NCI-H128 (cell line): Measurements from ENCODE around the gene GLP2R.
"Not testable (repeated sequence)": the region's sequence is repeated elsewhere in the genome, so short reads cannot be mapped to it uniquely, and the experiment has no call there.

ENCODE experiments used
- DNase-seq: peaks from one replicate; lab custom pipeline; 2025; ENCODE audit not compliant: unreplicated experiment; lab: John Stamatoyannopoulos, UW

The GLP2R gene

DNA sequence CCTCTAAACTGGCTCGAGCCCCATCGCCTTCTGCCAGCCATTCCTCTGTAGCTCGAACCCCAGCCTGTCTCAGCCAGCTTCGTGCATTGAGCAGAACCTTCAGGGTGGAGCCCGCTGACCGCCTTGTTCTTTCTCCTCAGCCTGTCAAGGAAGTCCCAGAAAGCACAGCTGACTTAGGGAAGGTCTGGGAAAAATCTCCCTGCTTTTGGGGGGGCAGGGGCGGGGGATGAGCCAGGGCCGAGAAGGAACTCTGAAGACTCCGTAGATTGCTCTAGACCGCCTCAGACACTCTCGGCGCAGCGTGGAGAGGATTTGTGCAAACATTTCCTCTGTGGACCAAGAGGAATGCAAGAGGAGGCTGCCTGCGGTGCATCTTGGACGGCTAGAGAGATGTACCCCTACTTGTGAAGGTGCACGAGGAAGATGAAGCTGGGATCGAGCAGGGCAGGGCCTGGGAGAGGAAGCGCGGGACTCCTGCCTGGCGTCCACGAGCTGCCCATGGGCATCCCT is at the start of gene GLP2R:
Gene GLP2R, plus strand, starts transcription at position 284 of the 510 bp plus-strand sequence. Its CDS starts 140 bp downstream, at position 424.
- no peak for DNase-seq

- no peak for DNase-seq
Measured at GRCh38 chr17:9776911-9777310, 48.8 kb upstream of the GLP2R start.

GRCh38 chr17:9780552-9780951 is 45.2 kb upstream of the GLP2R start:
- DNase-seq: no peak

DNA sequence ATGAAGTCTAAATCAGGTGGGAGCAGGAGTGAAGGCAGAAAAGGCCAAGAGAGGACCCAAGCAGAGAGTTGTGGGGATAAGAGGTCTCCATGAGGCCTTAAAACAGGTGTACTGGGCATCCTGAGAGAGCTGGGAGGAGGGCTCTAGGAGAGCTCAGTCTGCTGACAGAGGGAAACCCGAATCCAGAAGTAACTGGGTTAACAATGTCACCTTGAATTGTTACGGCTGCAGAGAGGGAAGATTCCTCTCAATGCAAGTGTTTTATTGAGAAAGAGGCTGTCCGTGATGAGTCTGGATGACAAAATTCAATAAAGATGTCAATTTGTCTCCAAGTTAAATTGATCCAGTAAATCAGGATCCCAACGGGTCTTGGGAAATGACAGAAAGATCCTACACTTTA is 42.7 kb upstream of the GLP2R start:
- DNase-seq: no peak

DNA sequence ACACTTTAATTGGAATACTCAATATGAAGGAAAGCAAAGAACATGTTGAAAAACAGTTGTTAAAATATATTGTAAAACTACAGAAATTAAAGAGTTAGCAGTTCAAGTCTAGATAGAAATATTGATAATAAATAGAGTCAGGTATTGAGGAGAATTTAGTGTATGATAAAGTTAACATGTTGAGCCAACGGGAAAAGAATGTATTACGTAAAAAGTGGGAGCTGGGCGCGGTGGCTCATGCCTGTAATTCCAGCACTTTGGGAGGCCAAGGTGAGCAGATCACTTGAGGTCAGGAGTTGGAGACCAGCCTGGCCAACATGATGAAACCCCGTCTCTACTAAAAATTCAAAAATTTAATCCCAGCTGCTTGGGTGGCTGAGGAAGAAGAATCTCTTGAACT is 42.3 kb upstream of the GLP2R start:
- not testable (repeated sequence) for DNase-seq

DNA sequence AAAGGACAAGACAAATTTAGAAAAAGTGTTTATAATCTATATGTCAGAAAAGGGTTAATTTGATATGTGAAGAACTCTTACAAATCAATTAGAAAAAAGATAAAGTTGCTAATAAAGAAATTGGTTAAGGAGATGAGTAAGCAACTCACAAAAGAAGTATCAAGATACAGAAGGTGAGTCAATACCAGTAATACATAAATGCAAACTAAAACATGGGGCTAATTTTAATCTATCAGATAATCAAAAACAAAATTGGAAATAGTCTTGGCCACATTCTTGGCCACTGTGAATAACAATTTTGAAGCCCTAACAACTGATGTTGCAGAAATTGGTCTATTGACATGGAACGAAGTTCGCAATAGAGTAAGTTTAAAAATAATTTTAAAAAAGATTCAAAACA is 41.2 kb upstream of the GLP2R start:
- no peak for DNase-seq

DNA sequence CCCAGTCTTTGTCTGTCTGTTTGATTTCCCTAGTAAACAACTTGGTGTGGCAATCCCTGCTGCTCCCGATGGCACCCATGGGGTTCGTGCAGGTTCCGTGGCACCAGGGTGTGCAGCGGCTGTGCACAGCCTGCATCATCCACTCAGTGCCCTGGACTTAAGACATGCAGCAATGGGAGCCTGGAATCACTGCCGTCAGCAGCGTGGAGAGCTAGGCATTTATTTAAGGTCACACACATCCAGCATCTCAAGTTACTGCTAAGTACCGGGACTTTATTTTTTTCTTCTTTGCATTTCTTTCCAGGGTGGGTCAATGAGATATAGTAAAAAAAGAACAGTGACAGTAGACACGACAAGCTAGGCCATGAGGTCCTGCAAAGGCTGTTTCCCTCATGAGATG is 37.1 kb upstream of the GLP2R start:
- DNase-seq: no peak

DNA sequence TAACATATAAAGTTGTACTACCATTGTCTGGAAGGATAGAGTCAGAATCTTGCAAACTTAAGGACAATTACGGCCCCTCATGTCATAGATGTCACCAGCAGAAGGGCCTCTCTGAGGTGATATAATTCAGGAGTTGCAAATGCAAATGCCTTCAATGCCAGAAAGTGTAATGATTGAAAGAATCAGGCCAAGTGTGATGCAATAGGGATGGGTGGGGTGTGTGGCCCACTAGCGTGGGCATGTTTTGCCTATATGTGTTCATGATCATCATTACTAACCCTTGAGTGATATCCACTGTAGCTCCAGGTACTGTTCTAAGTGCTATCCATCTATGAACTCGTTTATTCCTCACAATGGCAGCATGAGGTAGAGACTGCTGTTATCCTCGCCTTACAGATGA is 35.4 kb upstream of the GLP2R start:
- DNase-seq: no peak

- no peak for DNase-seq
Measured at GRCh38 chr17:9790889-9791876, 34.5 kb upstream of the GLP2R start, which contains the start of gene DHRS7C. TSS of gene DHRS7C (minus strand) at chr17:9791592. CDS start at chr17:9791284, 308 bp downstream.

GRCh38 chr17:9792181-9792840 is 33.4 kb upstream of the GLP2R start:
- no peak for DNase-seq

GRCh38 chr17:9798008-9798407 is 27.7 kb upstream of the GLP2R start:
- no peak for DNase-seq

- no peak for DNase-seq
Measured at GRCh38 chr17:9798724-9799123, 27.0 kb upstream of the GLP2R start.

DNA sequence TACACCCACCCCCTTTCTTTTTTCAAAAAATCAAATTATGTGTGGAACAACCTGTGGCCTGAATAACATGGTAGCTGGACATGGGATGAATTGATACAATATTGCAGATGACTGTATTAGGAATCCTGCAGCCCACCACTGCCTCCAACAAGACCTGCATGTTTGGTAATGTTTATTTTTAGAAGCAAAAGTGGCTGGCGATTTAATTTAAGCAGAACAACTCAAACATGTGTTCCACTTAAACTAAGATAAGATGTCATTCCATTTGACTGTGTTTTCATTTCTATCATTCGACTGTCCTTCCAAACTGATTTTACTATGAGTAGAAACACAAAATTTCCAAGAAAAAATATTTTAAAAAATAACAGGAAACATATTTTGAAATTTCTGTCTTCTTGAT is 24.2 kb upstream of the GLP2R start:
- DNase-seq: no peak

DNA sequence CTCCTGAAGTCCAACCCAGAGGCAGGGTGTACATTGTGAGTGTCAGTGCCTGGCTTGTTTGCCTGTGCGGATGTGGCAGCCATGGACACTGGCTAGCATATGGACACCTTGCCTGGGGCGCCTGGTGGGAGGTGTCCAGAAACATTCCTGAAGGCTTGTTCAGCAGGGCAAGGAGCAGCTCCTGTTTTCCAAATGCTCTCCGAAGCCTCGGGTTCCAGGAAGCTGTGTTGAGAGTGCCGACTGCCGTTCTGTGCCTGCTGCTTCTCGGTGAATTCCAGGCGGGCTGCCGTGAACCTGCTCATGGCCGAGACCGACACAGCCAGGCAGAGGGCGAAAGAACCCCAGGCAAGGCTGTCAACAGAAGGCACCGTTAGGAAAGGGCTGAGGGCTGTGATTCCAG is 23.4 kb upstream of the GLP2R start:
- no peak for DNase-seq

GRCh38 chr17:9802697-9803096 is 23.0 kb upstream of the GLP2R start:
- DNase-seq: no peak

DNA sequence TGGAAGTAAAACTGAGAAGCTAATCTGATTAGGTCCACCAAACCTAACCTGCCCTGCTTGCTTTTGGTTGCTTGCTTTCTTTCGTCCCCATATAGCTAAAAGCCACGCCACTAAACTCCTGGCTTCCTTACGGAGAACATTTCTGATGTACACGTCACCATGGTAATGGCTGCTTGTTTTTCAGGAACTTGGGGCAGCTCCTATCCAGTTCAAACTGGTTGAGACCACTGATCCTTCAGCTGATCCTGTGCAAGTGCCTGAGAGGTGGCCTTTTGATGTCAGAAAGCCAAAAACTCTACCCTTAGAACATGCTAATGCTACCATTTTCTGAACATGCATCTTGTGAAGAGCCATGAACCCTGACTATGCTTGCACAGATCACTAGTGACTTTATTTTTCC is 20.0 kb upstream of the GLP2R start:
- no peak for DNase-seq

DNA sequence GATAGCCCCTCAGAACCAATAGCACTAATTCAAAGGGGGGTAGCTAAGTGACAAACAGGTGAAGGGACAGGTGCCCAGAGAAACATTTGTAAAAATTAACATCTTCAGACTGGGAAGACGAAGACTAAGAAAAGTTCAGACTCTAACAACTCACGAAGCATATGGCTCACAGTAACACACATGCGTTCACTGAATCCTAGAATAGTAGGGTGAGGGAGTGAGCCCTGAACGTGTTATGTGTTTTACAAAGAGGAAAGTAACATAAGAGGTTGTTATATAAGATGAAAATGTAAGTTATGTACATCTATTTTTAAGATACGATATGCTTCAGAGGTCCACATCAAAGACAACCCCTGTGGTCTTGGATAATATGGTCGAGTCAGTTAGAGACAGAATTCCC is 19.0 kb upstream of the GLP2R start:
- no peak for DNase-seq

GRCh38 chr17:9809409-9809808 is 16.3 kb upstream of the GLP2R start:
- DNase-seq: no peak

GRCh38 chr17:9810100-9810949 is 15.4 kb upstream of the GLP2R start:
- no peak for DNase-seq

DNA sequence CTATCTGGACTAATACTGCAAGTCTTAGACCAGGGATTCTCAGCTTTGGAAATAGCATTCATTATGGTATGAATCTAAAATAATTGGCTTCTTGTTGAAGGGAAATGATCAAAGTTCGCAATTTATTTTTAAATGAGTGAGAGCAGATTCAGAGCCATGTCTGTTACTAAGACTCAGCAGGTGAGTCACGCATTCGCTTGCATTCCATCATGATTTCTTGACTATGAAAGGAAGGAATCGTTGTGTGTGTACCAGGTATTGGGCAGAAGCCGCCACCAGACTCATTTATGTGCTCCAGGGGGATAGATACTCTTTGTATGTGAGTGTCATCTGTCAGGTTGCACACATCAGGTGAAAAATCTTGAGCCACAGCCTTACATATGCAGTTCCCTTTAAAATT is 14.6 kb upstream of the GLP2R start:
- DNase-seq: no peak

- no peak for DNase-seq
Measured at GRCh38 chr17:9811537-9811936, 14.2 kb upstream of the GLP2R start.
